ENCODE measurements around the gene NPY4R. TPM values are rescaled to one million over a fixed set of nuclear protein-coding genes. Genes with fewer than 3 reads are reported as not detected.
"Not testable (repeated sequence)": the region's sequence is repeated elsewhere in the genome, so short reads cannot be mapped to it uniquely, and the experiment has no call there.

The NPY4R gene
- total RNA-seq, 1 experiment from 2014 or later = not detected

DNA sequence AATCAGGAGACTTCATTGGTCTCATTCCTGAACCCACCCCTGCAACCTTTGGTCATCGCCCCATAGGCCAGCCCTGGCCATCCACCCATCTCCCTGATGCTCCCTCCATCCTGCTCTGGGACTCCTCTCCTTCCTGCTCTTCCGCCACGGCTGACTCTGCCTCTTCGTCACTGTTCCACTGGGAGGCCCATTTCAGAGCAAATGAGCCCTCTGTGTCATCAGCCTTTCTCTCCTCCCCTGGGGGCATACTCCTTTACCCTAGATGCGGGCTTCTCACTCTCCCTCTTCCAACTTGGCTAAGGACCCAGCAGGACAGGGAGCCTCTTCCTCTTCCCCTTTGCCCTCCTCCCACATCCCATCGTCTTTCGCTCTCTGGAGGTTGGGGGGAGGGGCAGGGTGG lies 47.5 kb downstream of the NPY4R start:
- H2BK12ac ChIP-seq (ENCODE audit: insufficient read length, low read depth, low read length); H3K14ac ChIP-seq (ENCODE audit: insufficient read depth, low read length); H4K20me1 ChIP-seq (ENCODE audit: control insufficient read depth, insufficient read depth, insufficient read length); H3K27me3 Mint-ChIP-seq (ENCODE audit: low read depth); H3K56ac ChIP-seq (ENCODE audit: insufficient read length, low read depth, low read length); H4K91ac ChIP-seq (ENCODE audit: insufficient read length, low read depth, low read length); H4K8ac ChIP-seq (replicated peaks; ENCODE audit: insufficient read length, low read depth, low read length); H3K4me1 Mint-ChIP-seq; H2AK5ac ChIP-seq (ENCODE audit: insufficient read length, low read length); H3K4me2 ChIP-seq (ENCODE audit: insufficient read depth, insufficient read length, low read length); H3T11ph ChIP-seq (ENCODE audit: low read length); H3K27ac Mint-ChIP-seq; H2BK20ac ChIP-seq (ENCODE audit: low read depth, low read length, poor library complexity, severe bottlenecking); H3K79me2 ChIP-seq (ENCODE audit: insufficient read depth, low read length); H3K4me1 ChIP-seq (ENCODE audit: insufficient read depth, low read length); H3K4me3 Mint-ChIP-seq; H3K4ac ChIP-seq (ENCODE audit: low read depth, low read length); H3K18ac ChIP-seq (ENCODE audit: insufficient read length, low read depth, low read length); H3K27ac ChIP-seq (ENCODE audit: insufficient read length, low read depth, low read length); H2BK15ac ChIP-seq (ENCODE audit: low read depth, low read length); H2BK5ac ChIP-seq (ENCODE audit: insufficient read length, low read length); H3K9ac ChIP-seq (ENCODE audit: extremely low read depth, insufficient read length, low read length); DNase-seq; H2BK120ac ChIP-seq (ENCODE audit: low read depth, low read length, poor library complexity, severe bottlenecking); H3K79me1 ChIP-seq (ENCODE audit: insufficient read depth, low read depth, low read length, poor library complexity, severe bottlenecking); H3K9me3 ChIP-seq (ENCODE audit: control insufficient read depth, low read depth, low read length); H2AFZ ChIP-seq (ENCODE audit: low read length); H3K23me2 ChIP-seq (ENCODE audit: insufficient read length, low read depth, low read length, poor library complexity, severe bottlenecking); H3K36me3 Mint-ChIP-seq (ENCODE audit: insufficient read depth in 1 of 3, low read depth in 3 of 3); H4K5ac ChIP-seq (ENCODE audit: insufficient read length, low read depth, low read length); H3K23ac ChIP-seq (ENCODE audit: insufficient read length, low read depth, low read length); H3K27me3 ChIP-seq (ENCODE audit: insufficient read depth, low read length); H3K9me3 Mint-ChIP-seq: not testable (repeated sequence)
- no CpG with 5 or more reads among the region's 7 CpGs for WGBS (ENCODE audit: extremely low coverage, insufficient read length, low lambda C conversion rate)

DNA sequence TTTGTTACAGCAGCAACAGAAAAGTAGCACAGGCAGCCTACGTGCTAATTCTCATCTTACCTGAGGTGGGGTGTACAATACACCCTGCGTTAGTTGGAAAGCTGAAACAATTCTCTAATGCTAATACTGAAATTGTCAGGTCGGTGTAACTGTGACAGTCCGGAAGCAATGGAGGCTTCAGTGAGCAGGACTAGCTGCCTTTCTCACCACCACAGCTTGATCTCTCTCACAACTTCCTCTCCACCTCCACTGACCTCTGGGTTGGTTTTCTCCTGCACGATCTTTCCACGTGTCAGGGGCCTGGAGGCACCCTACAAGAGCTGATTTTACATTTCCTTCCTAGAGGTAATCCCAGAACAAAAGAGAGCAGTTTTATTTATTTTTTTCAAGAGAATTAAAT lies 50.5 kb downstream of the NPY4R start:
- not testable (repeated sequence) for H3K23me2 ChIP-seq (ENCODE audit: insufficient read length, low read depth, low read length, poor library complexity, severe bottlenecking); H3K18ac ChIP-seq (ENCODE audit: insufficient read length, low read depth, low read length); H2AK5ac ChIP-seq (ENCODE audit: insufficient read length, low read length); H3K4ac ChIP-seq (ENCODE audit: low read depth, low read length); H2BK12ac ChIP-seq (ENCODE audit: insufficient read length, low read depth, low read length); H3K36me3 Mint-ChIP-seq (ENCODE audit: insufficient read depth in 1 of 3, low read depth in 3 of 3); H3T11ph ChIP-seq (ENCODE audit: low read length); H3K4me2 ChIP-seq (ENCODE audit: insufficient read depth, insufficient read length, low read length); H3K79me1 ChIP-seq (ENCODE audit: insufficient read depth, low read depth, low read length, poor library complexity, severe bottlenecking); H3K56ac ChIP-seq (ENCODE audit: insufficient read length, low read depth, low read length); H2BK20ac ChIP-seq (ENCODE audit: low read depth, low read length, poor library complexity, severe bottlenecking); H3K27me3 Mint-ChIP-seq (ENCODE audit: low read depth); H2BK120ac ChIP-seq (ENCODE audit: low read depth, low read length, poor library complexity, severe bottlenecking); H3K23ac ChIP-seq (ENCODE audit: insufficient read length, low read depth, low read length); H3K79me2 ChIP-seq (ENCODE audit: insufficient read depth, low read length); H3K27ac Mint-ChIP-seq; H3K4me1 ChIP-seq (ENCODE audit: insufficient read depth, low read length); H3K9me3 Mint-ChIP-seq; H4K8ac ChIP-seq (replicated peaks; ENCODE audit: insufficient read length, low read depth, low read length); H4K5ac ChIP-seq (ENCODE audit: insufficient read length, low read depth, low read length); H3K9ac ChIP-seq (ENCODE audit: extremely low read depth, insufficient read length, low read length); H4K20me1 ChIP-seq (ENCODE audit: control insufficient read depth, insufficient read depth, insufficient read length); H3K27ac ChIP-seq (ENCODE audit: insufficient read length, low read depth, low read length); DNase-seq; H2BK5ac ChIP-seq (ENCODE audit: insufficient read length, low read length); H2AFZ ChIP-seq (ENCODE audit: low read length); H3K14ac ChIP-seq (ENCODE audit: insufficient read depth, low read length); H3K4me1 Mint-ChIP-seq; H3K27me3 ChIP-seq (ENCODE audit: insufficient read depth, low read length); H2BK15ac ChIP-seq (ENCODE audit: low read depth, low read length); H3K4me3 Mint-ChIP-seq; H4K91ac ChIP-seq (ENCODE audit: insufficient read length, low read depth, low read length); H3K9me3 ChIP-seq (ENCODE audit: control insufficient read depth, low read depth, low read length)
- no CpG with 5 or more reads among the region's 6 CpGs for WGBS (ENCODE audit: extremely low coverage, insufficient read length, low lambda C conversion rate)

Data from H9 (cell line).